Stimulated activated naive CD8-positive, alpha-beta T cell treated with anti-CD3 and anti-CD28 coated beads, Interleukin-15, Interleukin-2, amounts not matched to agents 100 U/mL and 50 U/mL, for 24 hours (primary cell): ENCODE results near the gene TACC3.

Experiments used
- ATAC-seq: fragments of 150-1000 bp; cut with Tn5 transposase; one replicate; pipeline ENCODE4 v1.10.0; 2021
- DNase-seq: peaks from one replicate; pipeline ENCODE4 v3.0.0; 2021

The TACC3 gene

DNA sequence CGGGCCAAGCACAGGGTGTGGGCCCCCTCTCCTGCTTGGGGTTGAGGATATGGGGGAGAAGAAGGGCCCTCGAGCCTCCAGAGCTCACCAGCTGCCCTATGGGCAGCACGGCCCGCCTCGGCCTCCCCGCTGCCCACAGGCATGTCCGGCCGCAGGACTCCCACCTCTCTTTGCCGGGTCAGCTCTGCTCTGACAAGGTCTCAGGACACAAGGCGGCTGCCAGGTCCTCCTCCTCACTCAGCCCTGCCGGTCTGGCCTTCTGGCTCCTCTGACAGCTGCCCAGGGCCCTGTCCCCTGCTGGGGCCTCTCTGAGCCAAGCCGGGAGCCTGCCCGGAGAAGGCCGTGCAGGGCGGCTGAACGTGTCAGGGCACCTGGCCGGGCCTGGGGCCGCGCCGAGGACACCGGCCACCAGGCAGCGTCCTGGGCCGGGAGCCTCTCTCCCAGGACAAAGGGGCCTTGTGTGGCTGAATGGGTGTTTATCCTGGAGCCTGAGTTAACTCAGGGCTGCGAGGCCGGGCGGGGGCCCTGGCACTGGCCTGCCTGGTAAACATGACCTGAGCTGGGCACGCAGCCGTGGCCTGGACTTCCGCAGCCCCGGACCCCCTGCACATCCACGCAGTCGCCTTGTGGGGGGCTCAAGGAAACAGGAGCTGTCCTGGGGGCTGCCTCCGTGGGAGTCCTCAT lies 25.7 kb downstream of the TACC3 start:
- no peak for ATAC-seq
- DNase-seq: no peak

DNA sequence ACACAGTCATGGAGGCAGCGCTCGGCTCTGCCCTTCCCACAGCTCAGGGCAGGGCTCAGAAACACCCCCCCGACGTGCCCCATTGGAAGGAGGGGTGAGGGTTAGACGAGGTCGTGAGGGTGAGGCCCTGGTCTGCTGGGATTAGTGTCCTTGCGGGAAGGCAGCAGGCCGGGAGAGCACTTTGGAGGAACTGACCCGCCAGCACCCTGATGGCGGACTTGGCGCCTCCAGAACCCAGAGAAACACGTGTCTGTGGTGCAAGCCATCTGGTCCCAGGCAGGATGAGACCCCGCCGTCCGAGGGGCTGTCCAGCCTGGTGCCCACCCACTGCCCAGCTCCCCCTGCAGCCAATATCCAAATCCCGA lies 26.3 kb downstream of the TACC3 start:
- no peak for ATAC-seq

DNA sequence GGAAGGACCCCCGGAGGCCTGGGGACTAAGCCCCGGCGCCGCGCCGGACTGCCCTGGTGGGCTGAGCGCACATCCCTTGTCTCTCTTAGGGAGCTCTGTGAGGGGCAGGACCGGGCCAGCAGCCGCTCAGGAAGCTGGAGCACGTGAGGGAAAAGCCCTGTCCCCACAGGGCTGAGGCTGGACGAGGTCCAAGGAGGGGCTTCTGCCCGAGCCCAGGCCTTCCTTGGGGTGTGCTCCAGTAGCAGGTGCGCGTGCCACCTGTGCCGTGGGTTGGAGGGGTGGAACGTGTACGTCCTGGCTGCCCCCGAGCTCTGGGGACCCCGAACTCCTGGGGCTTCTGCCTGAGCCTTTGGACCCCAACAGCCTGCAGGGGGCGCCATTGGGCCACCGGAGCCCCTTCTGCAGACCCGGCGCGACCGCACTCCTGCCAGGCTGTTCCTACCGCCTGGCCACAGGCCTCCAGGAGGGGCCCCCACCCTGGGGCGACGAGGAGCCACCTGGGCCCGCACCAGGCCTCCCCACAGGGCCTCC lies 27.2 kb downstream of the TACC3 start:
- DNase-seq (peak; percentile 94), ATAC-seq (peak; percentile 59)

More for the DNA sequence above, 26.3 kb downstream of the TACC3 start:
- DNase-seq: no peak

DNA sequence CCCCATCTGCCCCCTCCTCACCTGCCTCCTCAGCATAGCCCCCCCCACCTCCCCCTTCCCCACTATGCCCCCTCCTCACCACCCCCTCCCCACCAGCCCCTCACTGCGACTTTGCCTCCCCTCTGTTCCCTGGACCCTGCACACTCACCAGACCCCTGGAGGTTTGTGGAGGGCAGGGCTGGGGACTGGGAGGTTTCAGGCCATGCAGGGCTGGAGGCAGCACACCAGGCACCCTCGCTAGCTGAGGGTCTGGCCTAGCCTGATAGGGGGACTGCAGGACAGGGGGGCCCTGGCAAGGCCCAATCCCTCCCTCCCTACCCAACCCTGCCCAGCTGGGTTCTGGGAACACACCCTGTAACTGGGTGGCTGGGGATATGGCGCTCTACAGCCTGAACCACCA lies 28.0 kb downstream of the TACC3 start:
- ATAC-seq (no peak), DNase-seq (no peak)

DNA sequence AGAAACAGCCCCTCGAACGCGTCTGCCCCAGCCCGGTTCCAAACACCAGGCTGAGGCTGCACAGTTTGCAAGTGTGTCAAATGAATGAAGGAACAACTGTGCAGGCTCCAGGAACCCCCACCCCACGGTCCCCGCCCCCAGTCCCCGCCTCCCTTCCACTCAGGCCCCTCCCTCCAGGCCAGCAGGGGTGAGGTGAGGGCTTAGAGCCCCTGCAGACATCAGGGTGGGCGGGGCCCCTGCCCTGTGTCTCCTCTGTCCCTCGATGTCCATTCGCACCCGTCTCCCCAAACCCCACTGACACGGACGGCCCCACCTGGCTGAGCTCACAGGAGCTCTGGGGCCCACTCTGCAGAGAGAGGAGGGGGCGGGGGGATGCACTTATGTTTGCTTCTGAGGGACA lies 28.5 kb downstream of the TACC3 start:
- DNase-seq: no peak

DNA sequence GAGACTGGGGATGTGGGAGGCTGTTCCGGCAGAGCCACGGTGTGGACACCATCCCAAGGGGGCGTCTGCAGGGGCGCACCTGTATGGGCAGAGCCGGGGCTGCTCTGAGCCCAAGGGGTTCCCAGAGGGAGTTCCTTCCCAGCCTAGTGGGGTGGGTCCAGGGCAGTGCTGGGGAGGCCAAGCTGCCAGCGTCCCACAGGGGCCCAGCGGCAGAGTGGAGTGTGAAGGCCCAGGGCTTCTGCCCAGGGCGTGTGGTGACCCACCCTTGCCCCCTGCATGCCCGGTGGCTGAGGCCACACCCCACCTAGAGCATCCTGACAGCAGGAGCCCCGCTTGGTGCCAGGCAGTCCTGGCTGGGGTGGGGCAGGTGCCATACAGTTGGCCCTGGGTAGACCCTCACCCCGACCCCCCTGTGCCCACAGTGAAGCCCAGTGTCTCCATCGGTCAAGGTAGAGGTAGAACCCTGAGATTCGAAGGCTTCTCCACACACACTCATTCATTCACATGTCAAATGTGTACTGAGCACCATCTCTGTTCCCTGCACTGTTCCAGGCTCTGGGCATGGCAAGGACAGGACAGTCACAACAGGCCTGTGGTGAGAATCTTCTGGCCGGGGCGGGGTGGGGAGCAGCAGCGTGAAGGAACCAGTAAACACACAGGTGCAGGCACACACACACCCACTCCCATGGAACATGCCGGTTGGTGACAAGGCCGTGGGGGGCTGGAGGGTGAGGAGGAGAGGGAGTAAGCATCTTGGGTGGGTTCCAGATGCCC lies 29.2 kb downstream of the TACC3 start:
- DNase-seq (no peak), ATAC-seq (no peak)

More for the DNA sequence above, 28.5 kb downstream of the TACC3 start:
- ATAC-seq: no peak

DNA sequence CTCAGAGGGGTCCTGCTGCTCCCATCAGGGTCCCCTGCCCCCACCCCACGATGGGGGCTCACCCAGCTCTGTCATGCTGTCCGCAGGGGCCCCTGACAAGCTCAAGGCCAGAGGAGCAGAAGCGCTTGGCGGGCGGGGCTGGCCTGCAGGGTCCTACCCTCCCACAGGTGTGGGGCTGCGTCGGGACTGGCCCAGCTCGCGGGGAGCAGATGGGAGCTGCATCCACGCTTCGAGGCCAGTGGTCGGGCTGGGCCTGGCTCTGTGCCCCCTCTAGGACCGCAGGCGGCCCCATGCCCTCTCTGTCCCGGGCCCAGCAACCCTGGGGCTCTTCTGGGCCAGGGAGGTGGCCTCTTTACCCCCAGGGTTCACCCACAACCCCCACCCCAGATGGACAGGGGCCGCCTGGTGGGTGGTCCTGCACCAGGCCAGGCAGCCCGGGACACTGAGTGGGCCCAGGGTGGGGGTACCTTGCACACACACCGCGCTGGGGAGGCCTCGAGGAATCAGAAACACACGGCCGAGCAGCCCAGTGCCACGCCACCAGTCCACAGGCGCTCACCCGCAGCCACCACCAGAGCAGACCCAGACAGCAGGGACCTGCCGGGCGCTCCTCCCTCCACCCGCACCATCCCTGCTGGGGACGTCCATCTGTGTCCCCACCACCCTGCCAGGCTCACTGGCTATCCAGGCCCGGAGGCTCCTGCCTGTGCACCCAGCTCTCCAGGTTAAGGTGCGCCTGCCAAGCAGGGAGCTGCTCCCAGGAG lies 30.0 kb downstream of the TACC3 start:
- ATAC-seq (no peak), DNase-seq (no peak)

DNA sequence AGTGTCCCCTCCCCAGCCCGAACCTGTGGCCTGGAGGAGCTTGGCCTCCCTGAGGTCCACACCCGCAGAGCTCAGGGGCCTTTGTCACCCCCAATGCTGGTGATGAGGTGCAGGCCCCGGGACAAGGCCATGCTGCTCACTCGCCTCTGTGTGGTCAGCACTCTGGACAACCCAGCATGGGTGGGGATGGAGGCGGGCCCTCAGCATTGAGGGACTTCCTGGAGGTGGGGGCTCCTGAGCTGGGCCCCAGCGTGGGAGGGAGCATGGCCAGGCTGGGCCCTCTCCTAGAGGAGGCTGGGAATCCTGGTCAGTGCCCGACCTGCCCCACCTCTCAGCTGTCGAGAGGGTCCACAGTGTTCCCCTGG lies 30.6 kb downstream of the TACC3 start:
- ATAC-seq (no peak), DNase-seq (no peak)

DNA sequence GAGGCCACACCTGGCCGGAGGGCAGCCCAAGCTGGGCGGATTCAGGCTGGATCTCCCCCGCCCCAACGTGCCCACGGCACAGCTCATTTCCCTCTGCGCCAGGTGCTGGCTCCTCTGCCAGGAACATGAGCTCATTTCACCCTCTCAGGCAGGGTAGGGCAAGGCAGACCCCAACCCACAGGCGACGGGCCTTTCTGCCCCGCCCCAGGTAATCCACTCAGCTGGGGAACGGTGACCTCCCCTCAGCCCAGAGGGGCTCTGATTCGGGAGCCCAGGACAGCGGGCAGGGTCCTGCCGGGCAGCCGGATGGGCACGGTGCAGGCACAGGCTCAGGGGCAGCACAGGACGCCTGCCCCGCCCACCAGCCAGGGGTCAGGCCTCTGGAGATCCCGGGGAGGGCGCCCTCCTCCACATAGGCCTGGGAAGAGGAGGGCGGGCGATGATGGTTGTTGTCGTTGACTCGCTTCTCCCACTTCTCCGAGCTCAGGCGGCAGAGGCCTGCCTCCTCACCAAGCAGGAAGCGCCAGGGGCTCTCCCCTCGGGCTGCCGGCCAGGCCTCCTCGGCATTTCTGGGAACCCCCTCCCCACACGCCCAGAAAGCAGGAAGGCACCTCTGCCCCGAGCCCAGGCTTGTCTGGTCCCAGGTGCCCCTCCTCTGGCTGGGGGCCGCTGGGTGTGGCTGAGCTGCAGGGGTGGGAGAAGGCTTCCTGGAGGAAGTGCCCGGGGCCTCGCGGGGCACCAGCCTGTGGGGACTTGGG lies 31.1 kb downstream of the TACC3 start:
- ATAC-seq (peak; percentile 48), DNase-seq (peak; percentile 69)

DNA sequence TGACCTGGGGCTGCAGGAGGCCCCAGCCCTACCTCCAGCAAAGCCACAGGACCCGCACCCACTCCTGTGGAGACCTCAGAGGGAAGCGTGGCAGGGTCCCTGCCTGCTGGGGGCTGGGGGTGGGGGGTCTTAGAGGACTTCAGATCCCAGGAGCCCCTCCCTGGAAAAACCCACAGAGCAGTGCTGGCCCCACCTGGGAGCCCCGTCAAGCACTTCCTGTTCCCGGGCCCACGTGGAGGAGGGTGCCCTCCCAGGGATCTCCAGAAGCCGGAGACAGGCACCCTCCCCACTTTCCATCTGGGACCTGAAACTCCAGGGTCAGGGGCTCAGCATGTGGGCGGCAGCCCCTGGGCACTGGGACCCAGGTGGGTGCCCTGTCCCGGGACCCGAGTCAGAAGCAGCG lies 32.0 kb downstream of the TACC3 start:
- DNase-seq: no peak
- no peak for ATAC-seq

DNA sequence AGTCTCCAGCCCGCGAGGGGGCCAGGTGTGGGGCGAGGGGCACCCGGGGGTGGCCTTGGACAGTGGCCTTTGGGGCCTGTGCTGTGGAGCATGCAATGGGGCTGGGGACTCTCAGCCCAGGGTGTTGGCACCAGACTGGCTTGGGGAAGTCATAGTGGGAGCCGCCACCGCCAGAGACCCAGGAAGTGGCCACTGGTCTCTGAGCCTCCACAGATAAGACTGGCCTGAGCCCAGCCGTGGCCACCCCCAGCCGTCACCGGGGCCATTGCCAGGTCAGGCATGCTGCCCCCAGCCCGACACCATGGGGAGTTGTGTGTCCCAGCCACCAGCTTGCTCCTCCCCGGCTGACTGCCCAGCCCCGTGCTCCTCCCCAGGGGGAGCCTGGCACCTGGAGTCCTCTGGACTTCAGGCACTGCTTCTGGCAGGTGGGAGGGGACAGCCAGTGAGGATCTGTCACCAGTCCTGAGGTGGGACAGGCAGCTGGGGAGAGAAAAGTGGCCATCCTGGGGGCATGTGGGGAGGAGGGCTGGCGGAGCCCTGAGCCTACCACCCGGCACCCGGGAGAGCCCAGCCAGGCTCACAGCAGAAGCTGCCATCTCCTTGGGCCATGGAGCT lies 32.5 kb downstream of the TACC3 start:
- ATAC-seq: no peak
- no peak for DNase-seq

DNA sequence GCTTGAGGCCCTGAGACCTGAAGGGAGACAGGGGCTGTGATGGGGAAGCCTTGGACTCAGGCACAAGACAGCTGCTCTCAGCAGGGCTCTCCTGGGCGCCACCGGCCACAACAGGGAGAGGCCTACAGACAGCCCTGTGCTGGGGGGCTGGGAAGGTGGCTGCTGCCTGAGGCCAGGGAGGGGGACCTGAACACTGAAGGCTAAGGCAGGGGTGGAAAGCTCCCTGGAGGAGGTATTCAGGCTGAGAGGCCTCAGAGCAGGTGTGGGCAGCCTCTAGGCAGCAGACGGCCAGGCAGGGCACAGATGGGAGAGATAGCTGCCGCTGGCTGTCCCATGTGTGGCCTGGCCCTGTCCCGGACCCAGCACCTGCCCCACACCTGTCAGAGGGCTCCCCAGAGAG lies 33.0 kb downstream of the TACC3 start:
- no peak for ATAC-seq
- DNase-seq: no peak

DNA sequence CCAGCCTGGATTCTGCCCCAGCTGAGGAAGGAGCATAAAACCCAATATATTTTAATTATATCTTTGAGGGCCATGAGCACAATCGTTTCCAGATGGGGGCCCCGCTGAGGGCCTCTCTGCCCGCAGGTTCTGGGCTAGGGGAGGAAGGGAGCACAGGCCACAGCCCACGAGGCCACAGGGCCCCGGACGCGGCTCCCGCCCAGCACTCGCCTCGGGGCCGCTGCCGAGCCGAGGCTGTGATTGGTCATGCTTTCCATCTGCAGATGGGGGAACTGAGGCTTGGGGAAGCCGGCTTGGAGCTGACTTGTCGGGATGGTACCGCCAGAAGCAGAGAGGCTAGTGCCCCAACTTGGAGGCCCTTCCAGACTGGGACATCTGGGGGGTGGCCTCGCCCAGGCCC lies 34.0 kb downstream of the TACC3 start:
- DNase-seq (no peak), ATAC-seq (no peak)

DNA sequence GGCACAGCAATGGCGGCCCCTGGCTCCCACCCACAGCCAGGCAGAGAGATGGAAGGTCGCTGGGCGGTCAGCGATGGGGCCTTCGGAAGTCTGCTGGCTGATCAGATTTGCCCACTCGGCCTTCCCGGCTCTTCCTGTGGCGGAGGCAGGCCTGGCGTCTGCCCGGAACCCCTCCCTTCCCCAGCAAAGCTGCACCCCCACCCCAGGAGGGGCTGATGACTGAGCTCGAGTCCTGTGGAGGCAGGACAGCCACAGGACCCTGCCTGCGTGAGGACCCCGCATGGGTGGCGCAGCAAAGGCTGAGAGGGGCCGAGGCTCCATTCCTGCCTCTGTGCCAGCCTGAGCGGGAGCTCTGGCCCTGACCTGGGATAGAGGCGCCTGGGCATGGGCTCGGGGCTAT lies 34.8 kb downstream of the TACC3 start:
- no peak for ATAC-seq
- no peak for DNase-seq

DNA sequence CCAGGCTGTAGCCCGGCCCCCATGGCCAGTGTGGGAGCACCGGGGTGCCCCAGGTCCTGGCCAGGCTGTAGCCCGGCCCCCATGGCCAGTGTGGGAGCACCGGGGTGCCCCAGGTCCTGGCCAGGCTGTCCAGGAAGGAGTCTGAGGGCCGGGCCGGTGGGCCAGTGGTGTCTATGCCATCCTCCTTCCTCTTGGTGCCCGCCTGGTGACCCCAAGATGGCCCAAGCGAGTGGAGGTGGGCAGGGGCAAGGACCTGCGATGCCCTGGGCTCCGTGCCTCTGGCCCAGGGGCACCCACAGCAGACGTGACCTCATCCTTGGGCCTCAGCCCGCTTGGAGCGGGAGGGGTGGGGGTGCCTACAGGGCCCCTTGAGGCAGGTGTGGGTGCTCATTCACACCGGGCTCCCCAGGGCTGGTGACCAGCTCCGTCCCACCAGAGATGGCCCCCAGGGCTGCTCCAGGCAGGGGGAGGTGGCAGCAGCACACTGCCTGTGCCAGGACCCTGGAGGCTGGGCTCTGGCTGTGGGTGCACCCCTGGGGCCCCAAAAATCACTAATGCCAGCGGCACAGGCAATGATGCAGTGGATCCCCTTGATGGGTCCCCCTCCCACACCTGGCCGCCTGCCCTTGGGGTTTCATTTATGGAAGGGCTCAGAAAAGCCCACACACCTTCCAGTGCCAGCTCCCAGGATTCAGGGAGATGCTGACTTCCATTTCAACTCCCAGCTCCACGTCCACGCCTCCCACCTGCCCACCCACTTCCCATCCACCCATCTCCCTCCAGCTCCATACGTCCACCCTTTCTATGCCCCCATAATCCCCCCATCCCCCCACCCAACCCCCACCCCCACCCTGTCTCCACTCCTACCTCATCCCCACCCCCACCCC lies 35.8 kb downstream of the TACC3 start:
- ATAC-seq (no peak), DNase-seq (no peak)

DNA sequence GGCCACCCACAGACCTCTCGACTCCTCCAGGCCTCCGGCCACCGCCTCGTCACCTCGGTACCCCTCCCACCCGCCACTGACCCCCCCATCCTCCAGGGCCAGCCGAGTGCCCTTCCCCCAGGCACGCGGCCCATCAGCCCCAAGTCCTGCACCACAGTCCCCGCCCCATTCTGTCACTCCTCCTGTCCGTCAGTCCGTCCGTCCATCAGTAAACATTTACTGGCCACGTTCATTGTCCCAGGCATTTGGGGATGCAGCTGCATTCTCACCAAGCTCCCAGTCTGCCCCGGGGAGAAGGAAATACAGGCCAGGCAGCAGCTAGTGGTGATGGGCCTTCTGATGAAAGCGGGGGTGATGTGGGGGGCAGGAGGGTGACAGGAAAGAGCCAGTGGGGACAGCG lies 36.5 kb downstream of the TACC3 start:
- no peak for DNase-seq
- no peak for ATAC-seq

DNA sequence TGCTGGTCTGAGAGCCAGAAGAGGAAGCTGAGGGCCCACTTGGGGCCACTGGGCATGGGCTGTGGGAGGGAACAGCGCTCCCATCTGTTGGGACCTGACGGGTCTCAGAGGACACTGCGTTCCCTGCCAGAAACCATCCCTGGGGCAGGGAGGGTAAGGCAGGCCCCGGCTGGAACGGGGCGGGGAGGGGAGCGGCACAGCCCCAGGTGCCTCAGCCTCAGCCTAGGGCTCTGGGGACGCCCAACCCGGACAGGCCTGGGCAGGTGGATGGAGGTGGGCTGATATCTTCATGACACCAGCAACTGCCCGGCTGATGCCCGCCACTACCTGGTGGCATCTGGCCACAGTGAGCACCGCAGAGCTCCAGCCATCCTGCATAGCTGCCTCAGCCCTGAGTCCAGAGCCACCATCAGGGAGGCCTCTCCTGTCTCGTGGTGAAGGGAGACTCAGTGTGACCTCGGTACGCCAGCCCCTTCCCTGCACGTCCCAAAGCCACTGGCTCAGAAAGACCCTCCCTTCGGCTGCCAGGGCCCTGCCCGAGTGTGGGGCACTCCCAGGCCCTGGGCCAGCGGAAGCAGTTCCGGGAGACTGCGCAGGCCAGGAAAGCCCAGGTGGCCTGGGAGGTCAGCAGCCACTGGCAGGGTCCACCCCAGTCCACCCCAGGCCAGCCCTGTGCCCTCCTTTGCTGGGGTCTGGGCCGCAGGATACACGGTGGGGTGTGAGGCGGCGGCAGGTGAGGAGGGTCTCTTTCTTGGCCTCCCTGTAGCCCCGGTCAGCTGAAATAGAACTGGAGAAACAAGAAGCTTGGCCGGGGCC lies 37.2 kb downstream of the TACC3 start:
- DNase-seq (no peak), ATAC-seq (no peak)

DNA sequence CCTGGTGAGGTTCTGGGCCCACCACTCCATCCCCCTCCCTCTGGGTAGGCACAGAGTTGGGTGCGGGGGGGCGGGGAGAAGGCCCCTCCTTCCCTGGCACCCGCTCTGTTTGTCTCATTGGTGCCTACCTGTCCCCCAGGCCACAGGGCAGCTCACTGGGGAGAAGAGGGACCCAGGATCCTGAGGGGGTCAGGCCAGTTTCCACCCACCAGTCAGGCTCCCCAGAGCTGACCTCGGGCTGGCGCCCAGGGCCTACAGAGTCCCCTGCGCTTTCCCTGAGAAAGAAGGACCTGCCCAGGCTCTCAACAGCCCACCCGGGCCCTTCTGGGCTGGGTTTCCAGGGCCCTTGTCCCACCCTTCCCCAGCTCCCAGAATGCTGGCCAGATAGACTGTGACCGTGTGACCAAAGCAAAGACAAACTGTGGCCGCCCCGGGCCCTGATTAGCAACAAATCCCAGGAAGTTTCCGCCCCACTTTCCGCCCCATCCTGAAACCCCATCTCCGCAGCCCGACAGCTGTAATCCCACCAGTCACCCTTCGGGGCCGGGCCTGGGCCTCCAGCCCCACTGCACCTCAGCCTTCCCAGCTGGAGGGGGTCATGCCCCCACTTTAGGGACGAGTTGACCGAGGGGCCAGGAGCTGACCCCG lies 38.0 kb downstream of the TACC3 start:
- no peak for ATAC-seq
- DNase-seq: no peak

DNA sequence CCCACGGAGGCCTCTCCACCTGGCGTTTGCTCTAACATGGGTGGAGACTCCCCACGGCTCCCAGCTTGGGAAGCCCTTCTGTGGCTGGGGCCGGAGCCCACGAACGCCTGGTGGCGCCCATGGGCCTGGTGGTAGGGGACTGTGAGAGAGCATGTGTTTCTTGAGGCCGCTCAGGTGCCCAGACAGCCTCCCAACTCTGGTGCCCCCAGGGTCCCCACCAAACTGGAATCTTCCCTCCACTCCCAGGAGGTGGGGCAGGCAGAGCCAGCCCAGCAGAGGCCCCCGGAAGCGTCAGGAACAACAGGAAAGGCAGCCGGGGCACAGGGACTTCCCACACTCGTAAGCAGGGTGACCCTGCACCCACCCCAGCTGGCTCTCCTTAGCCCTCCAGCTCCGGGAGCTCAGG lies 38.5 kb downstream of the TACC3 start:
- ATAC-seq: no peak

More for the DNA sequence above, 38.5 kb downstream of the TACC3 start:
- DNase-seq: no peak
